ENCODE data around the gene ADAT2.
"Not testable (repeated sequence)": the region's sequence is repeated elsewhere in the genome, so short reads cannot be mapped to it uniquely, and the experiment has no call there.

Gene ADAT2

DNA sequence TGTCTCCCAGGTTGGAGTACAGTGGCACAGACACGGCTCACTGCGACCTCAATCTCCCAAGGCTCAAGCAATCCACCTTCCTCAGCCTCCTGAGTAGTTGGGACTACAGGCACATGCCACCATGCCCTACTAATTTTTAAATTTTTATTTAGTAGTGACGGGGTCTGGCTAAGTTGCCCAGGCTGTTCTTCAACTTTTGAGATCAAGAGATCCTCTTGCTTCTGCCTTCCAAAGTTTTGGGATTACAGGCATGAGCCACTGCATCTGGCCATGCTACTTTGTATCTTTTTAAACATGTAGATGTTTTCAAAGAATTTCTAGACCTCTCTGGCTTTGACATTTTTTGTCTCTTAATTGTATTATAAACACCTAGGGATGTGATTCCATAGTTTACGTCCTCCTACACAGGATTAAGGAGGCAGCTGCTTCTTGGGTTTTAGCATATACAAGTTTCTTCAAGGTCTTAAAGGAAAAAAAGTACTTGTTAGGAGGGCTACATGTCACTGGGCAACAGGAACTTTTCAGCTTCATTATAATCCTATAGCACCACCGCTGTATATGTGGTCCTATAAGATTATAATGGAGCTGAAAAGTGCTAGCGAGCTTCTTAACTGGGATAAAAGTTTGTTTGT lies 1.3 kb downstream of the ADAT2 start:
- peak overlapping the region; percentile 96 for H3K4me3 ChIP-seq (ENCODE audit: low read depth, low read length)
- DNase-seq (ENCODE audit: low read depth), result no peak
- TF ChIP-seq, protein P1, sequence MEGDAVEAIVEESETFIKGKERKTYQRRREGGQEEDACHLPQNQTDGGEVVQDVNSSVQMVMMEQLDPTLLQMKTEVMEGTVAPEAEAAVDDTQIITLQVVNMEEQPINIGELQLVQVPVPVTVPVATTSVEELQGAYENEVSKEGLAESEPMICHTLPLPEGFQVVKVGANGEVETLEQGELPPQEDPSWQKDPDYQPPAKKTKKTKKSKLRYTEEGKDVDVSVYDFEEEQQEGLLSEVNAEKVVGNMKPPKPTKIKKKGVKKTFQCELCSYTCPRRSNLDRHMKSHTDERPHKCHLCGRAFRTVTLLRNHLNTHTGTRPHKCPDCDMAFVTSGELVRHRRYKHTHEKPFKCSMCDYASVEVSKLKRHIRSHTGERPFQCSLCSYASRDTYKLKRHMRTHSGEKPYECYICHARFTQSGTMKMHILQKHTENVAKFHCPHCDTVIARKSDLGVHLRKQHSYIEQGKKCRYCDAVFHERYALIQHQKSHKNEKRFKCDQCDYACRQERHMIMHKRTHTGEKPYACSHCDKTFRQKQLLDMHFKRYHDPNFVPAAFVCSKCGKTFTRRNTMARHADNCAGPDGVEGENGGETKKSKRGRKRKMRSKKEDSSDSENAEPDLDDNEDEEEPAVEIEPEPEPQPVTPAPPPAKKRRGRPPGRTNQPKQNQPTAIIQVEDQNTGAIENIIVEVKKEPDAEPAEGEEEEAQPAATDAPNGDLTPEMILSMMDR (IDR thresholded peaks at IDR 0.05; ENCODE audit: low read depth, low read length), result no peak
- TF ChIP-seq, protein P2, sequence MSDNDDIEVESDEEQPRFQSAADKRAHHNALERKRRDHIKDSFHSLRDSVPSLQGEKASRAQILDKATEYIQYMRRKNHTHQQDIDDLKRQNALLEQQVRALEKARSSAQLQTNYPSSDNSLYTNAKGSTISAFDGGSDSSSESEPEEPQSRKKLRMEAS (IDR thresholded peaks at IDR 0.05; ENCODE audit: low read depth, low read length), result no peak
- TF ChIP-seq POLR2A (IDR thresholded peaks at IDR 0.05; ENCODE audit: extremely low read depth, insufficient read length) (no peak), MYC (IDR thresholded peaks at IDR 0.05; ENCODE audit: low read depth, low read length) (no peak)

DNA sequence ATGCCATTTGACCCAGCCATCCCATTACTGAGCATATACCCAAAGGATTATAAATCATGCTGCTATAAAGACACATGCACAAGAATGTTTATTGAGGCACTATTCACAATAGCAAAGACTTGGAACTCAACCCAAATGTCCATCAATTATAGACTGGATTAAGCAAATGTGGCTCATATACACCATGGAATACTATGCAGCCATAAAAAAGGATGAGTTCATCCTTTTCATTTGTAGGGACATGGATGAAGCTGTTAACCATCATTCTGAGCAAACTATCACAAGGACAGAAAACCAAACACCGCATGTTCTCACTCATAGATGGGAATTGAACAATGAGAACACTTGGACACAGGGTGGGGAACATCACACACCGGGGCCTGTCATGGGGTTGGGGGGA lies 2.6 kb downstream of the ADAT2 start:
- DNase-seq (ENCODE audit: low read depth); H3K4me3 ChIP-seq (ENCODE audit: low read depth, low read length): not testable (repeated sequence)

GRCh38 chr6:143443096-143443495 lies 7.4 kb downstream of the ADAT2 start:
- no peak overlapping the region for H3K4me3 ChIP-seq (ENCODE audit: low read depth, low read length)
- no peak for DNase-seq (ENCODE audit: low read depth)
- TF ChIP-seq, protein P2 (IDR thresholded peaks at IDR 0.05; ENCODE audit: low read depth, low read length), result no peak
- TF ChIP-seq POLR2A (IDR thresholded peaks at IDR 0.05; ENCODE audit: extremely low read depth, insufficient read length), result no peak
- TF ChIP-seq, protein P1 (IDR thresholded peaks at IDR 0.05; ENCODE audit: low read depth, low read length), result no peak
- no peak for TF ChIP-seq MYC (IDR thresholded peaks at IDR 0.05; ENCODE audit: low read depth, low read length)

GRCh38 chr6:143441680-143442545 lies 8.6 kb downstream of the ADAT2 start:
- TF ChIP-seq MYC (IDR thresholded peaks at IDR 0.05; ENCODE audit: low read depth, low read length) (no peak), POLR2A (IDR thresholded peaks at IDR 0.05; ENCODE audit: extremely low read depth, insufficient read length) (no peak)
- TF ChIP-seq, protein P2 (IDR thresholded peaks at IDR 0.05; ENCODE audit: low read depth, low read length), result no peak
- TF ChIP-seq, protein P1 (IDR thresholded peaks at IDR 0.05; ENCODE audit: low read depth, low read length), result no peak
- DNase-seq (ENCODE audit: low read depth), result no peak

GRCh38 chr6:143441010-143441409 lies 9.5 kb downstream of the ADAT2 start:
- TF ChIP-seq, protein P2 (IDR thresholded peaks at IDR 0.05; ENCODE audit: low read depth, low read length), result no peak
- TF ChIP-seq MYC (IDR thresholded peaks at IDR 0.05; ENCODE audit: low read depth, low read length) (no peak), POLR2A (IDR thresholded peaks at IDR 0.05; ENCODE audit: extremely low read depth, insufficient read length) (no peak)
- TF ChIP-seq, protein P1 (IDR thresholded peaks at IDR 0.05; ENCODE audit: low read depth, low read length), result no peak
- H3K4me3 ChIP-seq (ENCODE audit: low read depth, low read length), result no peak overlapping the region
- DNase-seq (ENCODE audit: low read depth), result no peak

More at GRCh38 chr6:143441680-143442545, 8.6 kb downstream of the ADAT2 start:
- no peak overlapping the region for H3K4me3 ChIP-seq (ENCODE audit: low read depth, low read length)

DNA sequence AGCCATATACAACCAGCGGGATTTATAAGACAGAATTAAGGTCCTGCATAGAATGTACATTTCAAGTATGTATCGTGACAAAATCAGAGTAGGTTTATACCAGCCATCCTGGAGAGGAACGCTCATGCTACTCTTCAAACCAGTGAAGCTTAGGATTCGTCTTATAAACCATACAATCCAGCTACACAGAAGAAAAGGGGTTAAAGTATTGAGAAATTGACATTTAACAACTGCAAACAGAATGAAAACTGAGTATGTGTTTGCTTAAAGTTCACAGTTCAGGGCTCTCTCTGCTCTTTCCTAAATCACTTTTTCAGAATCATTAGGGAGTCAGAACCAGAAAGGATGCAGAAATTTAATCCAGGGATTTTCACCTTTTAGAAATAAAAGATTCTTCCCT lies 17.9 kb downstream of the ADAT2 start:
- TF ChIP-seq MYC (IDR thresholded peaks at IDR 0.05; ENCODE audit: low read depth, low read length), result no peak
- TF ChIP-seq POLR2A (IDR thresholded peaks at IDR 0.05; ENCODE audit: extremely low read depth, insufficient read length), result no peak
- TF ChIP-seq, protein P1 (IDR thresholded peaks at IDR 0.05; ENCODE audit: low read depth, low read length), result no peak
- TF ChIP-seq, protein P2 (IDR thresholded peaks at IDR 0.05; ENCODE audit: low read depth, low read length), result no peak
- DNase-seq (ENCODE audit: low read depth), result no peak
- no peak overlapping the region for H3K4me3 ChIP-seq (ENCODE audit: low read depth, low read length)
